Stimulated activated CD4-positive, alpha-beta T cell treated with anti-CD3 and anti-CD28 coated beads, Interleukin-1b, Interleukin-23, amount 100 ng/mL, for 24 hours (primary cell): ENCODE data around the gene HDAC11.

Experiments
- DNase-seq, 4 experiments: peaks; one replicate each; pipeline ENCODE4 v3.0.0-alpha.2; 2020; ENCODE audit warnings: low read depth in 4 of 4, low spot score in 1 of 4

Gene HDAC11

GRCh38 chr3:13522236-13522635 is 42.1 kb downstream of the HDAC11 start:
- DNase-seq, result no peak

- DNase-seq, result no peak
Measured at GRCh38 chr3:13524979-13525669, 45.0 kb downstream of the HDAC11 start.

GRCh38 chr3:13525827-13526625 is 45.9 kb downstream of the HDAC11 start:
- DNase-seq, result no peak

GRCh38 chr3:13526626-13526949 is 46.5 kb downstream of the HDAC11 start:
- no peak for DNase-seq

GRCh38 chr3:13528217-13528867 is 48.2 kb downstream of the HDAC11 start:
- no peak for DNase-seq

- DNase-seq, result no peak
Measured at GRCh38 chr3:13529196-13530112, 49.3 kb downstream of the HDAC11 start.

- DNase-seq, result no peak
Measured at GRCh38 chr3:13530241-13531009, 50.3 kb downstream of the HDAC11 start.

- DNase-seq, result no peak
Measured at GRCh38 chr3:13532085-13532484, 52.0 kb downstream of the HDAC11 start.

- no peak for DNase-seq
Measured at GRCh38 chr3:13532631-13533030, 52.5 kb downstream of the HDAC11 start.

- DNase-seq, result no peak
Measured at GRCh38 chr3:13533885-13534301, 53.8 kb downstream of the HDAC11 start.

GRCh38 chr3:13535526-13535875 is 55.4 kb downstream of the HDAC11 start:
- no peak for DNase-seq

GRCh38 chr3:13535905-13536304 is 55.8 kb downstream of the HDAC11 start:
- DNase-seq, result no peak

- no peak for DNase-seq
Measured at GRCh38 chr3:13536432-13536831, 56.3 kb downstream of the HDAC11 start.

- no peak for DNase-seq
Measured at GRCh38 chr3:13536832-13537231, 56.7 kb downstream of the HDAC11 start.

- no peak for DNase-seq
Measured at GRCh38 chr3:13537244-13537908, 57.3 kb downstream of the HDAC11 start.

- DNase-seq, result no peak
Measured at GRCh38 chr3:13537909-13538296, 57.8 kb downstream of the HDAC11 start.

- no peak for DNase-seq
Measured at GRCh38 chr3:13538520-13539291, 58.6 kb downstream of the HDAC11 start.

GRCh38 chr3:13539292-13539638 is 59.2 kb downstream of the HDAC11 start:
- DNase-seq, result no peak

GRCh38 chr3:13539671-13540070 is 59.6 kb downstream of the HDAC11 start:
- no peak for DNase-seq
